Neural progenitor cell (in vitro differentiated cells): ENCODE data around the gene PDAP1.

Experiments
- CTCF ChIP-seq: fragments of 200-600 bp; sonication (generic); IDR thresholded peaks from 2 replicates; pipeline ENCODE4 v1.5.1; 2017; ENCODE audit warnings: antibody characterized with exemption, mild to moderate bottlenecking
- EZH2 ChIP-seq: fragments of 200-600 bp; sonication (generic); IDR thresholded peaks from 2 replicates; pipeline ENCODE4 v1.6.1; 2017; ENCODE audit warnings: antibody characterized with exemption, mild to moderate bottlenecking, moderate library complexity
- EZH2phosphoT487 ChIP-seq: fragments of 200-600 bp; sonication (generic); IDR thresholded peaks from 2 replicates; pipeline ENCODE4 v1.6.1; 2017; ENCODE audit warnings: antibody characterized with exemption

- TF ChIP-seq CTCF (no peak), EZH2 (no peak), EZH2phosphoT487 (no peak)
Measured at GRCh38 chr7:99383791-99384370, 24.5 kb downstream of the PDAP1 start.
